NCI-H524 (cell line): Measurements from ENCODE around the gene PITPNC1.
"Not testable (repeated sequence)": the region's sequence is repeated elsewhere in the genome, so short reads cannot be mapped to it uniquely, and the experiment has no call there.

Source experiments
- DNase-seq, 2 experiments: peaks; one replicate each; lab custom pipeline; 2025; lab: John Stamatoyannopoulos, UW

Gene PITPNC1

DNA sequence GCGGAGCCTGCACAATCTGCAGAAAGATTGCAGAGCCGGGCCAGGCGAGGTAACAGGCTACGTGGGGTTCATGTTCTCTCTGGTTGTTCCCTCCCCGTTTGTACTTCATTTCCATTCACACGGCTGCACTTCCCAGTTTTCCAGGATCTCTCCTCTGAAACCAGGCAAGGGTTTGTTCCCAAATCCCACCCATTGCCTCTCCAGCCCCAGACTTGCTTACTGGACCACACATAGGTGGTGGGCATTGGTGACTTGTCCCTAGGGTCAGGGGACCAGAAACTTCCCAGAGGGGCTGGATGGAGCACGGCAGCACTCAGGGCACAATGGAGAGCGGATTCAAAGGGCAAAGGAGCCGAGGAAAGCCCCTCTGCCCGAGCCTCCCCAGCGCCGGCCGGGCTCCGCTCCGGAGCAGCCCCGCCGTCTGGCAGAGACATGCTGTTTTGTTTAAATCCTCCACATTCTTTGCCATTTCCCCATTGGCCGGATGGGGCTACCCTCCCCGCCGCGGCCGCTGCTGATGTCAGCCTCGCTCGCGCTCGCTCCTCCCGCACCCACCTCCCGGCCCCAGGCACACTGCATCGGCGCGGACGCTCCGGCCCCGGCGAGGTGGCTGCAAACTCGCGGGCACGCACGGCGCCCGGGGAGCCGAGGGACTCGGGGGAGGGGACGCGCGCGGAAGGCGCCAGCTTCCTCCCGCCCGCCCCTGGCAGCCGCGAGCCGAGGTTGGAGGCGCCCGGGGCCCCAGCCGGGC, at the start of gene PITPNC1:
Gene PITPNC1 (plus strand): TSS at position 545 of the 751 bp plus-strand sequence.
- peak; percentile 77 to 79 for DNase-seq

DNA sequence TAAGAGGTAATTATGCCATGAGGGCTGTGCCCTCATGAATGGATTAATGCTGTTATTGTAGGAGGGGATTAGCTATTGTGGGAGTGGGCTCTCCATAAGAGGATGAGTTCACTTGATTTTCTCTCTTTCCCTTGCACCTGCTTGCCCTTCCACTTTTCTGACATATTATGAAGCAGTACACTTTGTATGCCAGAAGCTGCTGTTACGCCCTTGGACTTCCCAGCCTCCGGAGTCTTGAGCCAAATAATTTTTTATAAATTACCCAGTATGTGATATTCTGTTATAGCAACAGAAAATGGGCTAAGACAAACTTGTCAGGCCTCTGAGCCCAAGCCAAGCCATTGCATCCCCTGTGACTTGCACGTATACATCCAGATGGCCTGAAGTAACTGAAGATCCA, 49.1 kb upstream of the PITPNC1 start:
- peak; percentile 85 to 90 for DNase-seq

DNA sequence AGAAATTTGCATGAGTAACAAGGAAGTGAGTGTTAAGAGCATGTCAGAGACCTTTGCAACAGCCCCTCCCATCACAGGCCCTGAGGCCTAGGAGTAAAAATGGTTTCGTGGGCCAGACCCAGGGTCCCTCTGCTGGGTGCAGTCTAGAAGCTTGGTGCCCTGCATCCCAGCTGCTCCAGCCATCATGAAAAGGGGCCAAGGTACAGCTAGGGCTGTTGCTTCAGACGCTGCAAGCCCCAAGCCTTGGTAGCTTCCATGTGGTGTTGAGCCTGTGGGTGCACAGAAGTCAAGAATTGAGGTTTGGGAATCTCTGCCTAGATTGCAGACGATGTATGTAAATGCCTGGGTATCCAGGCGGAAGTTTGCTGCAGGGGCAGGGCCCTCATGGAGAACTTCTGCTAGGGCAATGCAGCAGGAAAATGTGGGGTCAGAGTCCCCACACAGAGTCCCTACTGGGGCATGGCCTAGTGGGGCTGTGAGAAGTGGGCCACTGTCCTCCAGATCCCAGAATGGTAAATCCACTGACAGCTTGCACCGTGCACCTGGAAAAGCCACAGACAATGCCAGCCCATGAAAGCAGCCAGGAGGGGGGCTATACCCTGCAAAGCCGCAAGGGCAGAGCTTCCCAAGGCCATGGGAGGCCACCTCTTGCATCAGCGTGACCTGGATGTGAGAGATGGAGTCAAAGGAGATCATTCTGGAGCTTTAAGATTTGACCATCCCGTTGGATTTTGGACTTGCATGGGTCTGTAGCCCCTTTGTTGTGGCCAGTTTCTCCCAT, 45.5 kb upstream of the PITPNC1 start:
- not testable (repeated sequence) for DNase-seq

DNA sequence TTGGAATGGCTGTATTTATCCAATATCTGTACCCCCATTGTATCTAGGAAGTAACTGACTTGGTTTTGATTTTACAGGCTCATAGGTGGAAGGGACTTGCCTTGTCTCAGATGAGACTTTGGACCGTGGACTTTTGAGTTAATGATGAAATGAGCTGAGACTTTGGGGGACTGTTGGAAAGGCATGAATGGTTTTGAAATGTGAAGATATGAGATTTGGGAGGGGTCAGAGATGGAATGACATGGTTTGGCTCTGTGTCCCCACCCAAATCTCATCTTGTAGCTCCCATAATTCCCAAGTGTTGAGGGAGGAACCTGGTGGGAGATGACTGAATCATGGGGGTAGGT, 44.9 kb upstream of the PITPNC1 start:
- not testable (repeated sequence) for DNase-seq

DNA sequence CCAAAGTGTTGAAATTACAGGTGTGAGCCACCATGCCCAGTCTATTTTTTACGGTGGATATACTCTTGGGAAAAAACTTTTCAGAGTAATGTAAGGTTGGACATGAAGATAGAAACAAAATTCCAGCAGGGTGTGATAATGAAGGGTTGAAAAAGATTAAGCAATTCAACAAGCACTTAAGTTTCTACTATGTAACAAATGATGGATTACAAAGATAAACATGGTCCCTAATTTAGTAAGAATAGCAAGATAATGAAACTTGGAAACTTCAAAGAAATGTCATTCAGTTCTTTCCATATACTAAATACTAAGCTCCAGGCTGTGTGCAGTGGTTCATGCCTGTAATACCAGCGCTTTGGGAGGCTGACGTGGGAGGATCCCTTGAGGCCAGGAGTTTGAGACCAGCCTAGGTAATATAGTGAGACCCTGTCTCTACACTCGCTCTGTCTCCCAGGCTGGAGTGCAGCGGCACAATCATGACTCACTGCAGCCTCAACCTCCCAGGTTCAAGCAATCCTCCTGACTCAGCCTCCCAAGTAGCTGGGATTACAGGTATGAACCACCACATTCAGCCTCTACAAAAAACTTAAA, 41.7 kb upstream of the PITPNC1 start:
- DNase-seq: no peak

DNA sequence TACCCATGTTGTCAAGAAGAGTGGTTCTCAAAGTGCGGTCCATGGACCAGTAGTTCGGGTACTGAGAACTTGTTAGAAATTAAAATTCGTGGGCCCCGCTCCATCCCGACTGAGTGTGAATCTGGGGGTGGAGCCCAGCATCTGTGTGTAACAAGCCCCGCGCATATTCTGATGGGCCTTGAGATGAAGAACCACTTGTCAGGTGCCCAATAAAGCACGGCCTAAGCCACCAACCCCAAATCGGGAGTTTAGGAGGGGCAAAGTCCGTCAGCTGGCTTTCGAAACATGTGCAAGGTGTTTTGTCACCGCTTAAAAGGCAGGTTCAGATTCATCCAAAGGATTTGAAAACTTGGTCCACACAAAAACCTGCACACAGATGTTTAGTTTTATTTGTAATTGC, 40.2 kb upstream of the PITPNC1 start:
- DNase-seq: no peak

DNA sequence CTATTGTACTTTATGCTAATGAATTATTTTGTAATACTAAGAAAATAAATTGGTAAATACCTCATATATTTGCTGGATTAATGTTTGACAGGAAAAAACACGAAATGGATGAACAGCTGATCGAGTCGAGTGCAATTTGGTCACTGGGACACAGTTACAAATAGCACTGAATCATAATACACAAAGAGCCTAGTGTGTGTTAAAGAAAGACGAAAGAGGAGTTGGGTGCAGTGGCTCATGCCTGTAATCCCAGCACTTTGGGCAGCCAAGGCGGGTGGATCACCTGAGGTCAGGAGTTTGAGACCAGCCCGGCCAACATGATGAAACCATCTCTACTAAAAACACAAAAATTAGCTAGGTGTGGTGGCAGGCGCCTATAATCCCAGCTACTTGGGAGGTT, 38.7 kb upstream of the PITPNC1 start:
- DNase-seq: not testable (repeated sequence)

DNA sequence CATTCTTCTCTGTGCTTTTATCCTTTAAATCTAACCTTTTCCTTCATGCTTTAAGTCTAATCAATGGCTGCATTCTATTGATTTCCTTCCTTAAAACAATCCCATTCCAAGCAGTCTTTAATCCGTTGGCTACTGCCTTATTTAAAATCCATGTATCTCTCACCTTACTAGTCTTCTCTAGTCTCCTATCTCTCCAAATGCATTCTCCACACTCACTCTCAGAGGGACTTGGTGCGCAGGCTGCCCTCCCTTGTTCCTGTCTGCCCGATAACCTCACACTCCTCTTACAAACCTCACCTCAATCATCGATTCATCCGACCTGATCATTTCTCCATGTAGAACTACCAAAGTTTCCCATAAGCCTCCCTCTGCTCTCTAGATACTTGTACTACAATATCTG, 33.8 kb upstream of the PITPNC1 start:
- no peak for DNase-seq

DNA sequence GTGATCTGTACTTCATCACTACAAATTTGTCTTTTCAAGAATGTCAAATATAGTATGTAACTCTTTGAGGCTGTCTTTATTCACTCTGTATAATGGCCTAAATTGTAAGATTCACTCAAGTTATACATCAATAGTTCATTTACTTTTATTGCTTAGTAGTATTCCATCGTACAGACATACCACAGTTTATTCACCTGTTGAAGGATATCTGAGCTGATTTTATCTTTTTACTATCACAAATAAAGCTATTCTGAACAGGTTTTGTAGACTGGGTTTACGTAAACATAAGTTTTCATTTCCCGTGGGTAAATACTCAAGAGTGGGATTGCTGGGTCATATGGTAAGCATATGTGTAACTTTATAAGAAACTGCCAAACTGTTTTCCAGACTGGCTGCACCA, 29.3 kb upstream of the PITPNC1 start:
- no peak for DNase-seq

DNA sequence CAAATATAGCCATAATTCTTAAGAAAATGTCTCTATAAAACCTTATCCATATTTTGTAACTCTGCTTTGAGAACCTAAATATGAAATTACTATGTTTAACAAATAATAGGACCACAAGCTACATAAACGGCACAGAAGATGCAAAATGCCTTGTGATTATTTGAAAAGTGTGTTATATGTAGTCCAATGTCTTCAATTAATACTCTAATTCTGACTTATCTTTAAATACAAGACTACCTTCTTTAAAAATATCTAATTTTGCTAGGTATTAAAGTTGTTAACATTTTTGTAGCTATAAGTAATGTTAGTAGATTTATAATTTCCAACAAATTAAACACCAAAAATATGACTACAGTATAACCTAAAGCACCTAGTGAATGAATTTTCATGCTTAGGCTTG, 27.7 kb upstream of the PITPNC1 start:
- DNase-seq: no peak

DNA sequence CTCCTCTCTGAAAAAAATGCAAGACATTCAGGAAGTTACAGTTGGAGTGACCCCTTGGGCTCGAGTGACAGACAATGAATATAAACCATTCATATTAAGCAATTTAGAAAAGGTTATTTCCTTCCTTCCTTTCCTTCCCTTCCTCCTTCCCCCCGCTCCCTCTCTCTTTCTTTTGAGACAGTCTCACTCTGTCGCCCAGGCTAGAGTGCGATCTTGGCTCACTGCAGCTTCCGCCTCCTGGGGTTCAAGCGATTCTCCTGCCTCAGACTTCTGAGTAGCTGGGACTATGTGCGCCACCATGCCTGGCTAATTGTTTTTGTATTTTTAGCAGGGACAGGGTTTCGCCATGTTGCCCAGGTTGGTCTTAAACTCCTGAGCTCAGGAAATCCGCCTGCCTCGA, 23.9 kb upstream of the PITPNC1 start:
- DNase-seq: no peak

DNA sequence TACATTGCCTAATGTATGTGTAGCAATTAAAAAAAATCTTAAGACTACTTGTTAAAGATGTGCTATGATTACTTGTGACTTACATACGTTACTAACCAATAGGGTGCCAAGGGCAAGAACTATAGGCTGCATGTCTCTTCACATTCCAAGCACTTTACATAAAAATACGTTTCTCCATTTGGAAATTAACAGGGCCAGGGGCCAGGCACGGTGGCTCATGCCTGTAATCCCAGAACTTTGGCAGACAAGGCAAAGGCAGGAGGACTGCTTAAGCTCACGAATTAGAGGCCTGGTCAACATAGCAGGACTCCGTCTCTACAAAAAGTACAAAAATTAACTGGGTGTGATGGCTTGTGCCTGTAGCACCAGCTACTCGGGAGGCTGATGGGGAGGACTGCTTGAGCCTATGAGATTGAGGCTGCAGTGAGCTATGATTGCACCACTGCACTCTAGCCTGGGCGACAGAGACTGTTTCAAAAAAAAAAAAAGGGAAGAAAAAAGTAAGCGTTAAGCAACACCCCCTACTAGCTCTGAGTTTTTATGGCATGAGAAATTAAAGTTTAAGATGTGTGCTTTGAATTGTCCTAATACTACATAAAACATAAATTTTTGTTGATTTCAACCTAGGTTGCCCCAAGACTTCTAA, 23.0 kb upstream of the PITPNC1 start:
- no peak for DNase-seq

DNA sequence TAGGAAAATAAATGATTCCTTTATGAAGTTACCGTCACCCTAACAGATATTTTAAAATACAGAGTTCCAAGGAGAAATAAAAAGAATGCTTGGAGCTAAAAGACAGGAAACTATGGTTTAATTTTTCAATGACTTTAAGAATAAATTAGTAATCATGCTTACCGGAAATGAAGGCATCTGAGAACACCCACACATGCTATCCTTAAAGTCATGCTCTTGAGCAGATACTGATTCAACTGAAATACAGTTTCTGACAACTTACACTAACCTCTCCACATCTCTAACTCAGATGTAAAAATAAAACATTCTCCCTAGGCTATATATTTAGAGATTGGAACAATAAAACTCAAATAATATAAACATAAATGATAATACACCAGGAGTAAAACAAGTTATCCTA, 18.5 kb upstream of the PITPNC1 start:
- DNase-seq: no peak

DNA sequence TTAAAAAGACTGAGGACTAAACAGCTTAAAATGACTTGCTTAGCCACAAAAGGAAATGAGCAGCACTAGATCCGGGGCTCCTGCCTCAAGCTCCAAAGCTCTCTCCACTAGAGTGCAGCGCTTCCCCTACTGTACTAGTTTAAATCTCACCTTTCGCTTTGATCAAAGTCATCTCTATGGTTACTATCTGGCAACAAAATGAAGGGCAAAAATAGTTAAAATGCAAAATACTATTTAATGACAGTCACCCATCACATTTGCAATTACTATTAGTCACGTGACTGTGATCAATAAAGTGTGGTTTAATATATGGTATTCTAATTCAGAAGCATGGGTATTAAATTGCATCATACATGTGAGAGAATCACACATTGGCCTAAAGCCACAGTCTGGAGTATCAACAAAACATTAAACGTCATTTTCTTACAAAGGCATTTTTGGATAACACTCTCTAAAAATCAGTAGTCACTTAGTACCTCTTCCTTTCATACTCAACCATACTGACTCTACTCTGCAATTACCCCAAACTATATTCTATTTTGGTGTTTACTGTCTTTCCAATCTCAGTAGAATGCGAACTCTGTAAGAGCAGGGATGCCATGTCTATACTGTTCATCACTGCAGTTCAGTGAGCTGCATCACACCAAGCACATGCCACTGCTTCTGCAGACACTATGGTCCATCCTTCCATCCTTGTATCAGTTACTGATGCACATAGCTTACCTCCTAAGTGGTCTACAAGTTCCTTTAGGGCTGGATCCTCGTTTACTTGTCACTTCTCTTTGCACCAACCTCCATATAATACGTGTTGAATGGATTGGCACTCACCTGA, 16.9 kb upstream of the PITPNC1 start:
- peak in 1 of 2 experiments; percentile 49 for DNase-seq

DNA sequence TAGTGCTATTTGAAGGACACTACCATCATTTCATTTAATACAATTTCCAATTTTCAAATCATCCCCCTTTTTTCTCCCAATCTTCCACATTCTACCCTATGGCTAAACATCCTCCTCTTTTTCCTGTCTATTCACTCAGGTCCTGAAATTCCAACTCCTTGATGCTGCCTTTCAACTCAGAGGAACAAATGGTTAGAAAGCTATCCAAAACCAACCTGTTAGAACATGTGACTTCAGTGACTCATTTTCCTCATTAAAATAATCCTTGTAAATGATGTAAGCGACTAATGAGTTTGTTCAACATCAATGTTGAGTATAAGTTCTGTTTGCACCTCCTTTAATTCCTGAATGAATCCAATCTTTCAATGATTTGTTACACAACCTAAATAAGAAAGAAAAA, 16.2 kb upstream of the PITPNC1 start:
- no peak for DNase-seq

DNA sequence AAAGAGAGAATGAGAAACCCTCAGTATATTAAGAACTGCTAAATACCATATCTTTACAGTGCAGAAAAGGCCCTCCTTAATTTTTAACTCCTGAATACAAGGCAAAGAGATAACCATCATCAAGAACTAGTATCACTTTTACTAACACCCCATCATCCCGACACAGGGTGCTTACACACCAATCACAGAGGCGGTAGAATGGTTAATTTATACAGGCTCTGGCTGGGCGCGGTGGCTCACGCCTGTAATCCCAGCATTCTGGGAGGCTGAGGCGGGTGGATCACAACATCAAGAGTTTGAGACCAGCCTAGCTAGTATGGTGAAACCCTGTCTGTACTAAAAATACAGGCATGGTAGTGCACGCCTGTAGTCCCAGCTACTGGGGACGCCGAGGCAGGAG, 14.9 kb upstream of the PITPNC1 start:
- no peak for DNase-seq

DNA sequence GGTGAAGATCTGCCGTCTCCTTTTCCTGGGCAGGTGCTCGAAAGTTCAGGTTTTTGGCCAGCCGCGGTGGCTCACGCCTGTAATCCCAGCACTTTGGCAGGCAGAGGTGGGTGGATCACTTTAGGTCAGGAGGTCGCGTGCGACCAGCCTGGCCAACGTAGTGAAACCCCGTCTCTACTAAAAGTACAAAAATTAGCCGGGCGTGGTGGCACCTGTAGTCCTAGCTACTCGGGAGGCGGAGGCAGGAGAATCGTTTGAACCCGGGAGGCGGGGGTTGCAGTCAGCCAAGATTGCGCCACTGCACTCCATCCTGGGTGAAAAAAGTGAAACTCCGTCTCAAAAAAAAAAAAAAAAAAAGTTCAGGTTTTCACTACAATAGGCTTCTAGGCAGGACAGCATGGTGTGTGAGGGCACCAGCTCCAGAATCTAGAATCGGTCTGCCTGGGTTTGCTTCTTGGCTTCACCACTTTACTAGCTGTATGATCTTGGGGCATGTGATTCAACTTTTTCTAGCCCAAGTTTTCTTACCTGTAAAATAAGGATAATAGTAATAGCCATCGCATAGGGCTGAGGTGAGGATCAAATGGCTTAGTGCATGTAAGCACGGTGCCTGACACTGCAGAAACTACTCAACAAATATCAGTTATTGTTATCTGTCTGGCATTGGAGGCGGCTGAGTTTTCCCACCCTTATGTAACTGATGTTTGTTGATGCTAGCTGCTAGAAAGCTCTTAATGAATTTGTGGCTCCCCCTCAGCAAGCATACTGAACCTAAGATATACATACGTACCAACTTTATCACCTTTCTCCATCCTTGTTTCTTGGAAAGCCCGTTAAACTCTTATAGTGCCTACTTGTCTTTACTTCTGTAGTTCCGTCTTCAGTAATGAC, 12.0 kb upstream of the PITPNC1 start:
- DNase-seq: no peak

DNA sequence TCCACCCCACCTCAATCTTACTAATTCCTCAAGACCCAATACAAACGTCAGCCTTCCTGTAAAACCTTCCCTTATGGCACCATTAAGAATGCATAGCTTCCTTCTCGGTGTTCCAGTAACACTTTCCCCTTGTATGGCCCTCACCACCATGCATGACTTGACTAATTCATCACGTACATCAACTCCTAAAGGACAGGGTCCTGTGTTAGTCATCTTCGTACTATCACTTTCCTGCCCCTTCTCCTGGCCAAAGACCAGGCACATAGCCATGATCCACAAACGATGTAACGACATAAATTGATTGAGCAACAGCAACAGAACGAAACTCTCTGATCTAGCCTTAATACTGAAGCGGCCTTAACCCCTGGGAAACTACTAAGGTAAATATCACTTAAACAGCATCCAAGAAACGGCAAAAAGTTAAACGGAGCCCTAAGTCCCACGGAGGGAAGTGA, 11.3 kb upstream of the PITPNC1 start:
- no peak for DNase-seq

DNA sequence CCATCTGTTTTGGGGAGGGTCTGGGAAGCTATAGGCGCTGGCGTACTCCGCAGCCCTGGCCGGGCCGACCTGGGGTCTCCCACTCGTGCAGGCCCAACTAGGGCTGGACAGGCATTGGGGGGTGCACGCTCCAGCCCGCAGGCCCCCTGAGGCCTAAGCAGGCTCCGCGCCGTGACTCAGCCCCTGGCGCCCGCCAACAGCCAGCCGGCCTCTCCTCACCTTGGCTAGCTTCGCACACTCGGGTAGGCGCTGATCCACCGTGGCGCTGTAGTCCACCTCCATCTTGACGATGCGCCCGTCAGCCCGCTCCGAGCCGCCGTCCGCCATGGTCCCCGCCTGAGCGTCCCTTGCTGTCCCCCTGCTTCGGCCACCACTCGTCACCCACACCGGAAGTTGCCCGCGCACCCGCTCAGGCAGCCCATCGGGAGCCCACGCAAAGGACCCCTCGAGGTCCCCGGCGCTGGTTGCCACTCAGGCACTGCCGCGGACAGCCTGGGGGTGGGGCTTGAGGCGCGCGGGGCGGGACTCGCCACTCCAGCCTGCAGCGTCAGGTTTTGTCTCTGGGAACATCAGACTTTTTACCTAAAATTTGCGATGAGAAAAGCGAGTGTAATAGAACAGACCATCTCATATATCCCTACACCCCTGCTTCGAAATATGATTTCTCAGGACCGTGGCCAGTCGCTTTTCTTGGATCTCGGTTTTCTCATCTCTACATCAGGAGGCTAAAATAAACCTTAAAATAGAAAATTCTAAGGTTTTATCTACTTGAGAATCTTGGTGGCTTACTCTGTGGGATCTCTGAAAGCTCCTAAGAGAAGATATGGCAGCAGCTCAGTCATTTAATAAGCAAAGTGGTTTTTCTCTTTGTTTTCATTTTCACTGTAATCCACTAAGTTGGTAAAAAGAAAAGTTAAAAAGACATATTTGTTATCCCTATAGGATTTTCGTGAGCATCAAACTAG, 10.6 kb upstream of the PITPNC1 start, which contains the start of gene PSMD12:
Gene PSMD12 (minus strand): TSS at position 385 of the 965 bp plus-strand sequence. CDS start 58 bp downstream, at position 327.
- peak; percentile 66 to 91 for DNase-seq
